HEK293 (cell line): ENCODE results near the gene ALDH2.

Source experiments
- CTCF ChIA-PET: fragments of 350-600 bp; formaldehyde crosslinking; extraction: SDS; loops from one replicate; lab custom pipeline; 2021; ENCODE audit warnings: antibody characterized with exemption; lab: Yijun Ruan, JAX
- POLR2A ChIA-PET: fragments of 300-600 bp; formaldehyde crosslinking; extraction: SDS; loops from one replicate; lab custom pipeline; 2020; ENCODE audit warnings: antibody characterized with exemption, inconsistent platforms; lab: Yijun Ruan, JAX
- H3K27ac ChIP-seq: fragments of 200-500 bp; sonication (Bioruptor generic); 2 replicates; pipeline ENCODE4 v1.5.1; 2014; ENCODE audit warnings: low read depth, low read length, control low read depth, inconsistent platforms; ENCODE audit errors: extremely low read depth
- H3K36me3 ChIP-seq, 2 experiments: fragments of 200-500 bp in 1 of 2; sonication (Bioruptor generic) in 1 of 2; 1 replicate in 1 of 2; 2 replicates in 1 of 2; pipeline ENCODE4 v1.5.1; 2014 to 2017; ENCODE audit warnings: inconsistent platforms in 2 of 2, low read length in 2 of 2; ENCODE audit not compliant: control insufficient read depth in 2 of 2, insufficient read depth in 1 of 2
- H3K4me1 ChIP-seq: fragments of 200-500 bp; sonication (Bioruptor generic); 2 replicates; pipeline ENCODE4 v1.5.1; 2014; ENCODE audit warnings: mild to moderate bottlenecking, low read length, inconsistent platforms; ENCODE audit not compliant: control insufficient read depth, insufficient read depth
- H3K4me3 ChIP-seq: 2 replicates; pipeline ENCODE4 v1.5.1; 2011; ENCODE audit warnings: low read depth, mild to moderate bottlenecking, control low read depth, low read length, moderate library complexity
- H3K9me3 ChIP-seq: fragments of 200-500 bp; sonication (Bioruptor generic); 2 replicates; pipeline ENCODE4 v1.5.1; 2014; ENCODE audit warnings: low read depth, low read length, inconsistent platforms; ENCODE audit not compliant: control insufficient read depth, insufficient read depth
- KLF7 ChIP-seq: fragments of 450-650 bp; formaldehyde crosslinking; IDR thresholded peaks from 2 replicates; pipeline ENCODE4 v1.5.1; 2016; ENCODE audit warnings: missing biosample characterization, missing genetic modification characterization, borderline replicate concordance
- TRIM28 ChIP-seq: IDR thresholded peaks from 2 replicates; pipeline ENCODE4 v1.6.1; 2011; ENCODE audit warnings: low read length, control low read depth, borderline replicate concordance
- ZNF133 ChIP-seq: fragments of 450-650 bp; formaldehyde crosslinking; IDR thresholded peaks from 2 replicates; pipeline ENCODE4 v1.5.1; 2016; ENCODE audit warnings: missing biosample characterization, missing genetic modification characterization
- ZNF140 ChIP-seq: fragments of 450-650 bp; formaldehyde crosslinking; IDR thresholded peaks from 2 replicates; pipeline ENCODE4 v1.5.1; 2016; ENCODE audit warnings: missing biosample characterization, missing genetic modification characterization
- ZNF169 ChIP-seq: fragments of 450-650 bp; formaldehyde crosslinking; IDR thresholded peaks from 2 replicates; pipeline ENCODE4 v1.5.1; 2016; ENCODE audit warnings: missing biosample characterization, missing genetic modification characterization
- ZNF221 ChIP-seq: fragments of 450-650 bp; formaldehyde crosslinking; IDR thresholded peaks from 2 replicates; pipeline ENCODE4 v1.5.1; 2017; ENCODE audit warnings: missing biosample characterization, missing genetic modification characterization, borderline replicate concordance
- ZNF266 ChIP-seq: fragments of 450-650 bp; formaldehyde crosslinking; IDR thresholded peaks from 2 replicates; pipeline ENCODE4 v1.5.1; 2016; ENCODE audit warnings: missing biosample characterization, missing genetic modification characterization, low read depth
- ZNF37A ChIP-seq: fragments of 450-650 bp; IDR thresholded peaks from 2 replicates; pipeline ENCODE4 v1.5.1; 2018; ENCODE audit warnings: missing biosample characterization, missing genetic modification characterization
- ZNF394 ChIP-seq: fragments of 450-650 bp; formaldehyde crosslinking; IDR thresholded peaks from 2 replicates; pipeline ENCODE4 v1.5.1; 2016; ENCODE audit warnings: missing biosample characterization, missing genetic modification characterization, mild to moderate bottlenecking, moderate library complexity, borderline replicate concordance
- ZNF473 ChIP-seq: fragments of 450-650 bp; formaldehyde crosslinking; IDR thresholded peaks from 2 replicates; pipeline ENCODE4 v1.5.1; 2017; ENCODE audit warnings: missing biosample characterization, missing genetic modification characterization
- ZNF501 ChIP-seq: fragments of 450-650 bp; formaldehyde crosslinking; IDR thresholded peaks from 2 replicates; pipeline ENCODE4 v1.5.1; 2016; ENCODE audit warnings: missing biosample characterization, missing genetic modification characterization
- ZNF544 ChIP-seq: fragments of 450-650 bp; formaldehyde crosslinking; IDR thresholded peaks from 2 replicates; pipeline ENCODE4 v1.5.0; 2017; ENCODE audit warnings: missing biosample characterization, missing genetic modification characterization
- ZNF548 ChIP-seq: fragments of 450-650 bp; formaldehyde crosslinking; IDR thresholded peaks from 2 replicates; pipeline ENCODE4 v1.5.1; 2016; ENCODE audit warnings: missing biosample characterization, missing genetic modification characterization
- ZNF549 ChIP-seq: fragments of 450-650 bp; IDR thresholded peaks from 2 replicates; pipeline ENCODE4 v1.5.1; 2018; ENCODE audit warnings: missing biosample characterization, missing genetic modification characterization, mild to moderate bottlenecking, inconsistent platforms, moderate library complexity
- ZNF585B ChIP-seq: fragments of 450-650 bp; formaldehyde crosslinking; IDR thresholded peaks from 2 replicates; pipeline ENCODE4 v1.5.1; 2016; ENCODE audit warnings: missing biosample characterization, missing genetic modification characterization
- ZNF621 ChIP-seq: fragments of 450-650 bp; formaldehyde crosslinking; IDR thresholded peaks from 2 replicates; pipeline ENCODE4 v1.5.1; 2017; ENCODE audit warnings: missing biosample characterization, missing genetic modification characterization
- ZNF660 ChIP-seq: fragments of 450-650 bp; IDR thresholded peaks from 2 replicates; pipeline ENCODE4 v1.5.1; 2018; ENCODE audit warnings: missing biosample characterization, mild to moderate bottlenecking, missing genetic modification characterization
- ZSCAN18 ChIP-seq: fragments of 450-650 bp; formaldehyde crosslinking; IDR thresholded peaks from 2 replicates; pipeline ENCODE4 v1.5.1; 2016; ENCODE audit warnings: missing biosample characterization, missing genetic modification characterization
- ZSCAN23 ChIP-seq: fragments of 450-650 bp; formaldehyde crosslinking; IDR thresholded peaks from 2 replicates; pipeline ENCODE4 v1.5.1; 2016; ENCODE audit warnings: missing biosample characterization, missing genetic modification characterization
- ZXDB ChIP-seq: fragments of 450-650 bp; formaldehyde crosslinking; IDR thresholded peaks from 2 replicates; pipeline ENCODE4 v1.5.1; 2016; ENCODE audit warnings: missing biosample characterization, missing genetic modification characterization
- TF ChIP-seq, protein P1 (sequence below): fragments of 450-650 bp; formaldehyde crosslinking; IDR thresholded peaks from 2 replicates; pipeline ENCODE4 v1.5.1; 2017; ENCODE audit warnings: missing biosample characterization, missing genetic modification characterization
- TF ChIP-seq, protein P2 (sequence below): fragments of 450-650 bp; formaldehyde crosslinking; IDR thresholded peaks from 2 replicates; pipeline ENCODE4 v1.5.1; 2016; ENCODE audit warnings: missing biosample characterization, missing genetic modification characterization, borderline replicate concordance
- TF ChIP-seq, protein P3 (sequence below): fragments of 450-650 bp; formaldehyde crosslinking; IDR thresholded peaks from 2 replicates; pipeline ENCODE4 v1.5.1; 2017; ENCODE audit warnings: missing biosample characterization, missing genetic modification characterization
- TF ChIP-seq, protein P4 (sequence below): fragments of 450-650 bp; formaldehyde crosslinking; IDR thresholded peaks from 2 replicates; pipeline ENCODE4 v1.5.1; 2017; ENCODE audit warnings: missing biosample characterization, missing genetic modification characterization

Gene ALDH2

DNA sequence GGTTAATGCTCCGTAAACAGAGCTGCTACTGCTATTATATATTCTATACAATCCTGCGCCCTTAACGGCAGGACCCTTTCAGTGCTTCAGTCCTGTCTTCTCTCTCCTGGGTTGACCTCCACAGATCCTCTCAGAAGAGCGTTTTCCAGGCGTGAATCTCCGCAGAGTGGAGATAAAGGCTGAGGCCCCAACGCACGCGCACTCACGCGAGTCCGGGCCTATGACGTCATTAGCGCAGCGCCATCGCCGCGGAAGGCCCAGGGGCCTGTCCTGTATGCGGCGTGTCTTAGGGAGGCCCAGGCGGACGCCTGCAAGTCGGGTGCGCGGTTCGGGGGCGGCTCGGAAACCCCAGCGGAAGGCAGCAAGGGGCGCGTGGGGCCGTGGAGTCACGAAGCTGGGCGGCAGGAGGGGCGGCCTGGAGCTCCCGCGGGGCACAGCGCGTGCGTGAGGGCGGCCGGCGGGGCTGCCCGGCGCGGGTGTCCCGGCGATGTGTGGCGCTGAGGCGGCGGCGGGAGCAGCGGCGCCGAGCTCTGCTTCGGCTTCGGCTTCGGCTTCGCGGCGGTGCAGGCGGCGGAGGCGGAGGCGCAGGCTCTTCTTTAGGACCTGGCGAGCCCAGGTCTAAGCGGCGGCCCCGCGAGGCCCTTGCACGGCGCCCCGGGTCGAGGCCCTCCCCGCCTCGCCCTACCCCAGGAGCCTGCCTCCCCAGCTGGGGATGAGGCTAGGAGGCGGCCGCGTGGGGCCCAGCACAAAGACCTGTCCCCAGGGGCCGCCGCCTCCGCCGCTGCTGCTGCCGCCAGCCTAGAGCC is 75.2 kb downstream of the ALDH2 start, which contains the start of gene MAPKAPK5:
TSS of gene MAPKAPK5 (plus strand) at position 479 of the 806 bp plus-strand sequence. CDS start 506 bp downstream, outside the sequence.
- ChIA-PET CTCF (interaction anchor here (0.5 to 1.1 kb wide), 3 partner anchors 19 to 572 kb away, joined by 3 to 4 read pairs (median 3); no protein-coding TSS in a partner anchor), POLR2A (interaction anchor here (0.6 to 1.7 kb wide), 5 partner anchors 11 to 558 kb away, joined by 3 to 6 read pairs (median 4); partner anchors contain the start of gene TMEM116)
- TF ChIP-seq ZNF660 (tag by site-specific recombination) (no peak; the same call in 1 of the 2 replicates), ZNF548 (tag by site-specific recombination) (no peak), ZNF169 (tag by site-specific recombination) (no peak), ZSCAN18 (tag by site-specific recombination) (peak; percentile 86; the same call in 1 of the 2 replicates), ZNF221 (tag by site-specific recombination) (no peak), ZNF585B (tag by site-specific recombination) (no peak), ZSCAN23 (tag by site-specific recombination) (peak; percentile 43; the same call in 1 of the 2 replicates), ZNF140 (no peak), ZNF549 (no peak), ZNF544 (tag by site-specific recombination) (no peak), TRIM28 (0 out of 2 replicates have a peak, but pooled peaks have one; percentile 12), ZNF133 (tag by site-specific recombination) (no peak), KLF7 (tag by site-specific recombination) (peak; percentile 62; the same call in 1 of the 2 replicates), ZNF266 (tag by site-specific recombination) (no peak), ZNF37A (no peak), ZNF473 (tag by site-specific recombination) (no peak), ZNF394 (tag by site-specific recombination) (peak; percentile 52), ZNF501 (tag by site-specific recombination) (peak; percentile 79; the same call in 1 of the 2 replicates), ZXDB (tag by site-specific recombination) (peak; percentile 94), ZNF621 (tag by site-specific recombination) (no peak)
- TF ChIP-seq, protein P1, sequence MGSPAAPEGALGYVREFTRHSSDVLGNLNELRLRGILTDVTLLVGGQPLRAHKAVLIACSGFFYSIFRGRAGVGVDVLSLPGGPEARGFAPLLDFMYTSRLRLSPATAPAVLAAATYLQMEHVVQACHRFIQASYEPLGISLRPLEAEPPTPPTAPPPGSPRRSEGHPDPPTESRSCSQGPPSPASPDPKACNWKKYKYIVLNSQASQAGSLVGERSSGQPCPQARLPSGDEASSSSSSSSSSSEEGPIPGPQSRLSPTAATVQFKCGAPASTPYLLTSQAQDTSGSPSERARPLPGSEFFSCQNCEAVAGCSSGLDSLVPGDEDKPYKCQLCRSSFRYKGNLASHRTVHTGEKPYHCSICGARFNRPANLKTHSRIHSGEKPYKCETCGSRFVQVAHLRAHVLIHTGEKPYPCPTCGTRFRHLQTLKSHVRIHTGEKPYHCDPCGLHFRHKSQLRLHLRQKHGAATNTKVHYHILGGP: no peak
- TF ChIP-seq, protein P2, sequence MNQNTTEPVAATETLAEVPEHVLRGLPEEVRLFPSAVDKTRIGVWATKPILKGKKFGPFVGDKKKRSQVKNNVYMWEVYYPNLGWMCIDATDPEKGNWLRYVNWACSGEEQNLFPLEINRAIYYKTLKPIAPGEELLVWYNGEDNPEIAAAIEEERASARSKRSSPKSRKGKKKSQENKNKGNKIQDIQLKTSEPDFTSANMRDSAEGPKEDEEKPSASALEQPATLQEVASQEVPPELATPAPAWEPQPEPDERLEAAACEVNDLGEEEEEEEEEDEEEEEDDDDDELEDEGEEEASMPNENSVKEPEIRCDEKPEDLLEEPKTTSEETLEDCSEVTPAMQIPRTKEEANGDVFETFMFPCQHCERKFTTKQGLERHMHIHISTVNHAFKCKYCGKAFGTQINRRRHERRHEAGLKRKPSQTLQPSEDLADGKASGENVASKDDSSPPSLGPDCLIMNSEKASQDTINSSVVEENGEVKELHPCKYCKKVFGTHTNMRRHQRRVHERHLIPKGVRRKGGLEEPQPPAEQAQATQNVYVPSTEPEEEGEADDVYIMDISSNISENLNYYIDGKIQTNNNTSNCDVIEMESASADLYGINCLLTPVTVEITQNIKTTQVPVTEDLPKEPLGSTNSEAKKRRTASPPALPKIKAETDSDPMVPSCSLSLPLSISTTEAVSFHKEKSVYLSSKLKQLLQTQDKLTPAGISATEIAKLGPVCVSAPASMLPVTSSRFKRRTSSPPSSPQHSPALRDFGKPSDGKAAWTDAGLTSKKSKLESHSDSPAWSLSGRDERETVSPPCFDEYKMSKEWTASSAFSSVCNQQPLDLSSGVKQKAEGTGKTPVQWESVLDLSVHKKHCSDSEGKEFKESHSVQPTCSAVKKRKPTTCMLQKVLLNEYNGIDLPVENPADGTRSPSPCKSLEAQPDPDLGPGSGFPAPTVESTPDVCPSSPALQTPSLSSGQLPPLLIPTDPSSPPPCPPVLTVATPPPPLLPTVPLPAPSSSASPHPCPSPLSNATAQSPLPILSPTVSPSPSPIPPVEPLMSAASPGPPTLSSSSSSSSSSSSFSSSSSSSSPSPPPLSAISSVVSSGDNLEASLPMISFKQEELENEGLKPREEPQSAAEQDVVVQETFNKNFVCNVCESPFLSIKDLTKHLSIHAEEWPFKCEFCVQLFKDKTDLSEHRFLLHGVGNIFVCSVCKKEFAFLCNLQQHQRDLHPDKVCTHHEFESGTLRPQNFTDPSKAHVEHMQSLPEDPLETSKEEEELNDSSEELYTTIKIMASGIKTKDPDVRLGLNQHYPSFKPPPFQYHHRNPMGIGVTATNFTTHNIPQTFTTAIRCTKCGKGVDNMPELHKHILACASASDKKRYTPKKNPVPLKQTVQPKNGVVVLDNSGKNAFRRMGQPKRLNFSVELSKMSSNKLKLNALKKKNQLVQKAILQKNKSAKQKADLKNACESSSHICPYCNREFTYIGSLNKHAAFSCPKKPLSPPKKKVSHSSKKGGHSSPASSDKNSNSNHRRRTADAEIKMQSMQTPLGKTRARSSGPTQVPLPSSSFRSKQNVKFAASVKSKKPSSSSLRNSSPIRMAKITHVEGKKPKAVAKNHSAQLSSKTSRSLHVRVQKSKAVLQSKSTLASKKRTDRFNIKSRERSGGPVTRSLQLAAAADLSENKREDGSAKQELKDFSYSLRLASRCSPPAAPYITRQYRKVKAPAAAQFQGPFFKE (tag by site-specific recombination): no peak
- TF ChIP-seq, protein P3, sequence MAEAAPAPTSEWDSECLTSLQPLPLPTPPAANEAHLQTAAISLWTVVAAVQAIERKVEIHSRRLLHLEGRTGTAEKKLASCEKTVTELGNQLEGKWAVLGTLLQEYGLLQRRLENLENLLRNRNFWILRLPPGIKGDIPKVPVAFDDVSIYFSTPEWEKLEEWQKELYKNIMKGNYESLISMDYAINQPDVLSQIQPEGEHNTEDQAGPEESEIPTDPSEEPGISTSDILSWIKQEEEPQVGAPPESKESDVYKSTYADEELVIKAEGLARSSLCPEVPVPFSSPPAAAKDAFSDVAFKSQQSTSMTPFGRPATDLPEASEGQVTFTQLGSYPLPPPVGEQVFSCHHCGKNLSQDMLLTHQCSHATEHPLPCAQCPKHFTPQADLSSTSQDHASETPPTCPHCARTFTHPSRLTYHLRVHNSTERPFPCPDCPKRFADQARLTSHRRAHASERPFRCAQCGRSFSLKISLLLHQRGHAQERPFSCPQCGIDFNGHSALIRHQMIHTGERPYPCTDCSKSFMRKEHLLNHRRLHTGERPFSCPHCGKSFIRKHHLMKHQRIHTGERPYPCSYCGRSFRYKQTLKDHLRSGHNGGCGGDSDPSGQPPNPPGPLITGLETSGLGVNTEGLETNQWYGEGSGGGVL (tag by site-specific recombination): no peak
- TF ChIP-seq, protein P4, sequence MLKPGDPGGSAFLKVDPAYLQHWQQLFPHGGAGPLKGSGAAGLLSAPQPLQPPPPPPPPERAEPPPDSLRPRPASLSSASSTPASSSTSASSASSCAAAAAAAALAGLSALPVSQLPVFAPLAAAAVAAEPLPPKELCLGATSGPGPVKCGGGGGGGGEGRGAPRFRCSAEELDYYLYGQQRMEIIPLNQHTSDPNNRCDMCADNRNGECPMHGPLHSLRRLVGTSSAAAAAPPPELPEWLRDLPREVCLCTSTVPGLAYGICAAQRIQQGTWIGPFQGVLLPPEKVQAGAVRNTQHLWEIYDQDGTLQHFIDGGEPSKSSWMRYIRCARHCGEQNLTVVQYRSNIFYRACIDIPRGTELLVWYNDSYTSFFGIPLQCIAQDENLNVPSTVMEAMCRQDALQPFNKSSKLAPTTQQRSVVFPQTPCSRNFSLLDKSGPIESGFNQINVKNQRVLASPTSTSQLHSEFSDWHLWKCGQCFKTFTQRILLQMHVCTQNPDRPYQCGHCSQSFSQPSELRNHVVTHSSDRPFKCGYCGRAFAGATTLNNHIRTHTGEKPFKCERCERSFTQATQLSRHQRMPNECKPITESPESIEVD: peak; percentile 10; the same call in 1 of the 2 replicates

More for the DNA sequence above, 75.2 kb downstream of the ALDH2 start, which contains the start of gene MAPKAPK5:
- Histone ChIP-seq H3K4me1 (no peaks in the 10 kb centered on the region), H3K9me3 (no peaks in the 10 kb centered on the region), H3K4me3 (peak within 1 kb of the TSS; percentile 81), H3K36me3 (peaks cover 10 to 27% of the 10 kb centered on the region in 2 experiments; a peak in 2 of 3 replicates), H3K27ac (peak within 1 kb of the TSS; percentile 93)
